Gastrocnemius medialis (tissue), 4 donors: Measurements from ENCODE around the gene CHRD. TPM values are rescaled to one million over a fixed set of nuclear protein-coding genes. Genes with fewer than 3 reads are reported as not detected.

Source experiments
- ATAC-seq, 2 donors: fragments of 150-250 bp; one replicate each; pipeline ENCODE4 v1.9.1; 2016
- DNase-seq, 2 donors: peaks; one replicate each; pipeline ENCODE4 v3.0.0-alpha.2; 2019
- H3K27ac ChIP-seq, 4 donors: fragments of 200-600 bp; sonication (generic); 1 replicate in 1 of 4; 2 replicates in 3 of 4; pipeline ENCODE4 v1.5.1; 2016 to 2018; ENCODE audit warnings: mild to moderate bottlenecking in 2 of 4, moderate library complexity in 1 of 4
- H3K27me3 ChIP-seq, 3 donors: fragments of 200-600 bp; sonication (generic) in 2 of 3; 1 replicate in 1 of 3; 2 replicates in 2 of 3; pipeline versions ENCODE4 v1.5.1 to v1.6.0; 2016 to 2019; ENCODE audit warnings: mild to moderate bottlenecking in 1 of 3, moderate library complexity in 1 of 3
- H3K36me3 ChIP-seq, 2 donors: fragments of 200-600 bp; sonication (generic) in 1 of 2; one replicate each; pipeline ENCODE4 v1.5.1; 2017 to 2018
- H3K4me1 ChIP-seq, 2 donors: fragments of 200-600 bp; sonication (generic) in 1 of 2; one replicate each; pipeline ENCODE4 v1.5.1; 2016 to 2017; ENCODE audit warnings: mild to moderate bottlenecking in 2 of 2
- H3K4me3 ChIP-seq, 4 donors: fragments of 200-600 bp; sonication (generic) in 3 of 4; 1 replicate in 1 of 4; 2 replicates in 3 of 4; pipeline ENCODE4 v1.5.1; 2016 to 2019; ENCODE audit warnings: mild to moderate bottlenecking in 2 of 4
- H3K9me3 ChIP-seq, 3 donors: fragments of 200-600 bp; sonication (generic) in 2 of 3; 1 replicate in 1 of 3; 2 replicates in 2 of 3; pipeline ENCODE4 v1.5.1; 2016 to 2019
- CTCF ChIP-seq, 5 experiments: fragments of 450-650 bp in 3 of 5; fragments of 200-600 bp in 2 of 5; sonication (generic) in 2 of 5; IDR thresholded peaks in 4 of 5; conservative IDR thresholded peaks in 1 of 5; 1 replicate in 4 of 5; 2 replicates in 1 of 5; pipeline ENCODE4 v1.5.1; 2016 to 2019; ENCODE audit warnings: antibody characterized with exemption in 5 of 5, mild to moderate bottlenecking in 3 of 5, moderate library complexity in 3 of 5
- POLR2A ChIP-seq, 2 donors: fragments of 450-650 bp; IDR thresholded peaks; one replicate each; pipeline ENCODE4 v1.6.1; 2017; ENCODE audit warnings: antibody characterized with exemption in 2 of 2, mild to moderate bottlenecking in 2 of 2, moderate library complexity in 2 of 2
- in situ Hi-C, 4 donors: fragments of 200-750 bp; cut with MboI; loops; one replicate each; pipeline versions ENCODE4 v1.15.0 to v1.8.0; 2017; ENCODE audit warnings: low sequenced_read_pairs in 4 of 4
- intact Hi-C: fragments of 100-400 bp; cut with DNase I; formaldehyde crosslinking; loops from one replicate; pipeline ENCODE4 v1.15.1; 2023; ENCODE audit warnings: low total_unique reads
- total RNA-seq, 4 donors: library from RNA; depleted of rRNA; stranded (reverse); fragments of >200 nt; gene quantifications; one replicate each; pipeline versions ENCODE4 v1.1.0 to v1.2.3, GENCODE V29; 2016

The CHRD gene
- total RNA-seq, 4 donors from 2014 or later, result 2.6 to 5.7 (median 3.4) TPM

DNA sequence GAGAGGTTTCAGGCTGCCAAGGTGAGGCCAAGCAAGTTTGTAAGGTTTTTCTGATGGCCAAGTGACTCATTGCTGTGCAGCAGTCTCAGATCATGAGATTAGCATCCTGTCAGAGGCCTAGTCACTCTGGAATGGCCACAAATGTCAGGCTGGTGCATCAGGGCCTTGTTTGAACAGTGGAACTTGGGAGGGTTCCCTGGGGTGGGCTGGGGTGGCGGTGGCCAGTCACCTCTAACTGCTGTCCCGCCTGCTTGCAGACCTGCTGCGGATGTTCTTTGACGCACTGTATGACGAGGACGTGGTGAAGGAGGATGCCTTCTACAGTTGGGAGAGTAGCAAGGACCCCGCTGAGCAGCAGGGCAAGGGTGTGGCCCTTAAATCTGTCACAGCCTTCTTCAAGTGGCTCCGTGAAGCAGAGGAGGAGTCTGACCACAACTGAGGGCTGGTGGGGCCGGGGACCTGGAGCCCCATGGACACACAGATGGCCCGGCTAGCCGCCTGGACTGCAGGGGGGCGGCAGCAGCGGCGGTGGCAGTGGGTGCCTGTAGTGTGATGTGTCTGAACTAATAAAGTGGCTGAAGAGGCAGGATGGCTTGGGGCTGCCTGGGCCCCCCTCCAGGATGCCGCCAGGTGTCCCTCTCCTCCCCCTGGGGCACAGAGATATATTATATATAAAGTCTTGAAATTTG lies 45.2 kb upstream of the CHRD start:
- ATAC-seq (peak in 1 of 2 donors; percentile 12), DNase-seq (no peak)
- TF ChIP-seq POLR2A (IDR thresholded peaks at IDR 0.05) (no peak), CTCF (IDR thresholded peaks at IDR 0.05 in 4 of 5, conservative IDR thresholded peaks at IDR 0.05 in 1 of 5) (no peak)
- in situ Hi-C loops, result no loop called here
- H3K27ac ChIP-seq, result peak overlapping the region; percentile 98 to 99 (median 98)
- H3K9me3 ChIP-seq, result no peaks in the 10 kb centered on the region
- intact Hi-C loops, result loop anchor here (2.0 to 10.0 kb wide), 2 partner anchors 14 to 1030 kb away; no protein-coding TSS in a partner anchor
- no peak overlapping the region for H3K4me3 ChIP-seq
- H3K4me1 ChIP-seq, result peaks cover 33 to 44% of the 10 kb centered on the region in 2 donors
- H3K36me3 ChIP-seq, result peaks cover 0 to 55% of the 10 kb centered on the region in 2 donors
- H3K27me3 ChIP-seq, result no peaks in the 10 kb centered on the region

- DNase-seq (no peak), ATAC-seq (peak in 1 of 2 donors; percentile 13)
- Histone ChIP-seq H3K9me3 (no peaks in the 10 kb centered on the region), H3K4me3 (peak overlapping the region; percentile 75 to 90 (median 82)), H3K27ac (peak overlapping the region; percentile 98 to 99 (median 98)), H3K36me3 (peaks cover 0 to 49% of the 10 kb centered on the region in 2 donors), H3K4me1 (peaks cover 38 to 47% of the 10 kb centered on the region in 2 donors), H3K27me3 (no peaks in the 10 kb centered on the region)
- intact Hi-C loops, result loop anchor here (2.0 to 10.0 kb wide), 2 partner anchors 14 to 1030 kb away; no protein-coding TSS in a partner anchor
- in situ Hi-C loops, result no loop called here
- no peak for TF ChIP-seq POLR2A (IDR thresholded peaks at IDR 0.05)
- TF ChIP-seq CTCF (IDR thresholded peaks at IDR 0.05 in 4 of 5, conservative IDR thresholded peaks at IDR 0.05 in 1 of 5), result no peak
Observed at GRCh38 chr3:184335291-184335660, 44.6 kb upstream of the CHRD start.

GRCh38 chr3:184335661-184336546 lies 44.0 kb upstream of the CHRD start:
- H3K36me3 ChIP-seq, result peaks cover 0 to 42% of the 10 kb centered on the region in 2 donors
- intact Hi-C loops, result loop anchor here (2.0 to 10.0 kb wide), 4 partner anchors 15 to 1031 kb away; partner anchors contain the start of genes EIF4G1 and PSMD2
- peaks cover 38 to 47% of the 10 kb centered on the region in 2 donors for H3K4me1 ChIP-seq
- no peaks in the 10 kb centered on the region for H3K27me3 ChIP-seq
- ATAC-seq (peak; percentile 53 to 60), DNase-seq (peak; percentile 69 to 79)
- no peaks in the 10 kb centered on the region for H3K9me3 ChIP-seq
- in situ Hi-C loops, result no loop called here
- TF ChIP-seq POLR2A (IDR thresholded peaks at IDR 0.05), result peak; percentile 92 to 93
- no peak for TF ChIP-seq CTCF (IDR thresholded peaks at IDR 0.05 in 4 of 5, conservative IDR thresholded peaks at IDR 0.05 in 1 of 5)
- H3K4me3 ChIP-seq, result peak overlapping the region; percentile 75 to 90 (median 82)
- H3K27ac ChIP-seq, result peak overlapping the region; percentile 98 to 99 (median 98)

DNA sequence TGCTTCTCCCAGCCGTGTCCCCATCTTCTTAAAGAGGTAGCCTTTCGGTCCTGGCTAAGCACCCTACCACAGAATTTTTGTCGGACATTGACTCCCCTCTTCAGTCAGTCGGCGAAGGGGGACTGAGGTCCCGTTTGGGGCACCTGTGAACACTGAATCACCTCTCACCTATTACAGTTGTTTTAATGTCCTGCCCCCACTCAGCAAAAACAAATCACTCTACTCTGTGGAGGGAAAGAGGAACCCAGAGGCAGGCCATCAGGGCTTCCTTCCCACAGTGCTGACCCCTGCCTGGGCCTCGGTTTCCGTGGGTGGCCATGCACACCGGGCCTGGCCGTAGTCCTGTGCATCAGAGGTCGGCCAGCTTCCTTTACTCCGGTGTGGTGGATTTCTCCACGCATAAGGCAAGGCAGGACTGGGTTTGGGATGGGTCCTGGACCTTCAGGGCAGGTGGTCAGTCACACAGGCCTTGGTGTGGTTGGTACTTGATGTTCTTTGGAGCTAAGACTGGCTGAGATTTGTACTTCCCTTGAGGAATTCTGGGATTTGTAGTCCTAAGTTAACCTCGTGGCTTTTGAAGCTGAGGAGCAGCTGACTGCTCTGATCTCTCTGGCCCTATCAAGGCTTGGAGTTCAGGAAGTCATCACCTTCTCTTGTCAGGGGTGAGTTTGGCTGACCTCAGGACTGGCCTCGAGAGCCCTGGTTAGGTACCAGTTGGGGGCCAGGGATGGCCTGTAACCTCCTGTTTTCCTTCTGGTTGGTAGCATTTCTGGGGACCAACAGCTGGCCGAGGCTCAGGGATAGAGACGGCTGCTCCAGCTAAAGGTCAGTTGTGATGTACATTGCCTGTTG lies 43.1 kb upstream of the CHRD start:
- Histone ChIP-seq H3K36me3 (peaks cover 0 to 40% of the 10 kb centered on the region in 2 donors), H3K4me1 (peaks cover 38 to 44% of the 10 kb centered on the region in 2 donors), H3K27ac (peak overlapping the region; percentile 98 to 99 (median 98)), H3K4me3 (peak overlapping the region; percentile 75 to 90 (median 82)), H3K27me3 (no peaks in the 10 kb centered on the region), H3K9me3 (no peaks in the 10 kb centered on the region)
- in situ Hi-C loops, result no loop called here
- TF ChIP-seq POLR2A (IDR thresholded peaks at IDR 0.05), result peak; percentile 60 to 74
- TF ChIP-seq CTCF (IDR thresholded peaks at IDR 0.05 in 4 of 5, conservative IDR thresholded peaks at IDR 0.05 in 1 of 5), result no peak
- DNase-seq (peak; percentile 68), ATAC-seq (peak; percentile 79 to 85)
- intact Hi-C loops, result loop anchor here (1.0 to 10.0 kb wide), 4 partner anchors 22 to 1032 kb away; partner anchors contain the start of genes EIF4G1 and PSMD2
